ENCODE measurements around the gene MAP3K10.
A peak's percentile ranks its signal among the peaks of the same experiment; 100 is the strongest.
"Not testable (repeated sequence)": the region's sequence is repeated elsewhere in the genome, so short reads cannot be mapped to it uniquely, and the experiment has no call there.

MAP3K10 gene

DNA sequence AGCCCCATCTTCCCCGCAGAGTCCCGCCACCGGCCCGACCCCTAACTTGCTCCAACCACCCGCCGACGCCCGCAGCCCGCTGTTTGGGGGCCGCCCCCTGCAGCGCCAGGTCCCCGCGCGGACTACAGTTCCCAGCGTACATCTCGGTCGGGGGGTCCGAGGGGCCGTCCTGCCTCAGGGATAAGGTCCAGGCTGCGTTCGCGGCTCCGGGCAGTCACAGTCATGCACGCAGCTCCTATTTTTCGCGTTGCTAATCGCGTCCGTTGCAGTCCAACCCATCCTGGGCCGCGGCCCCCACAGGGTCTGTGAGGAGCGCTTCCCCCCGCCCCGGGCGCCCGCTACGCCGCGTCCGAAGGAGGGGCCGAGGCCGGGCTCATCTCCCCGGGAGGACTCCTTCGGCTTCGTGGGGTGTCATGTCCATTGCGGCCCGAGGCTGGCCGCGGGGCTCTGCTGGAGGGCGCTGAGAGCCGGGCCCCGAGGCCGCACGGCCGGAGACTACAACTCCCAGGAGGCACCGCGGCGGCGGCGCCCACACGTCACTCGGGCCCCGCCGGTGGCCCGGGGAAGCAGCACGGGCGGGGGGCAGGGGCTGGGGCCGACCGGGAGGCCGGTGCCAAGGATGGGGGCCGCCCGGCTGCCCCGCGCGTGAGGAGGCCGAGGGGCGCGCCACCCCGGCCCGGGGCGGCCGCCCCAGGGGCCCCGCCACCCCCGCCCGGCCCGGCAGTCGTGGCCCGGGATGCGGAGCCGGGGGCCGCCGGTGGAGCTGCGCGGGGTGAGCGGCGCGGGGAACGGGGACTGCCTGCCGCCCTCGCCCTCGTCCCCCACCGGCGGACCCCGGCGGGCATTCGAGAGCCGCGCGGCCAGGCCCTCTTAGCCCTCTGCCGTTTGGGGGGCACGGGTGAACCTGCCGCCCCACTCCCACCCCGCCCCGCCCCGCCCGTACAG lies at the start of gene MAP3K10:
MAP3K10 (plus strand) TSS at position 536 of the 945 bp plus-strand sequence. CDS start 606 bp downstream, outside the sequence.
- DNase-seq: peak; percentile 64

DNA sequence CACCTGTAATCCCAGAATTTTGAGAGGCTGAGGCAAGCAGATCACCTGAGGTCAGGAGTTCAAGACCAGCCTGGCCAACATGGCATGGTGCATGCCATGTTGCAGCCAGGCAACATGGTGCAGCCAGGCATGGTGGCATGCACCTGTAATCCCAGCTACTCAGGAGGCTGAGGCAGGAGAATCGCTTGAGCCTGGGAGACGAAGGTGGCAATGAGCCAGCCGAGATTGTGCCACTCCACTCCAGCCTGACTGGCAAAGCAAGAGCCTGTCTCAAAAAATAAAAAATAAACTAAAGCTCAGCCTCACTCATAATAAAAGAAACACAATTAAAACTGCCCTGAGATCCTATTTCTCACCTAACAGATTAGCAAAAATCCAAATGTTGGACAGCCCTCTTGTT lies 49.7 kb upstream of the MAP3K10 start:
- no peak for DNase-seq

DNA sequence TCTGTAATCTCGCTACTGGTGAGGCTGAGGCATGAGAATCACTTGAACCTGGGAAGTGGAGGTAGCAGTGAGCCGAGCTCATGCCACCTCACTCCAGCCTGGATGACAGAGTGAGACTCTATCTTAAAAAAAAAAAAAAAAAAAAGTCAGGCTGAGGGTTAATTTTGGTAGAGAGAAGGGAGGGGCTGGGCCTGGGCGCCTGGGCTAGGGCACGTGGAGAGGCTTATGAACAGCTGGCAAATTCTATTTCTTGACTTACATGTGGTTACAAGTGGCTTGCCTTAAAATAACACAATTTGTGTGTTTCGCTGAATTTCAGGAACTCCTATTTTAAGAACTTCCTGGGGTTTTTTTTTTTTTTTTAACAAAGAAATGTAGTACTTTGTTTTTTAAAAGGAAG lies 47.6 kb upstream of the MAP3K10 start:
- DNase-seq: no peak

DNA sequence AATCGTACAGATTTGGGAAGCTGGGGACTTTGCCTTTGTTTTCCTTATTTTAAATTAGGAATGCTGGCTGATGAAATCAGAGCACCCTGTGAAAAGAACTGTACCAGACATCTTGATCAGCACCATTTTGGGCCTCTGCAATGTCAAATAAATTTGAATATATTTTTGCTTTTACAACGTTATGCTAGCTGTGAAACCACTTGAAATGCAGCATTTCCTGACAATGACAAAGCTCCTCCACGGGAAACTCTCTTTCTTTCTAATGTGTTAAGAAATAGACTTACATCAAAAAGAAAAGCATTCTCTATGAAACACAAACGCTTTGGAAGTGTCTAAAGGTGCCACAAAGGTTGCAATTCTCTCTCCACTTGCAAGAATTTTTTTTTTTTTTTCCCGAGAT lies 47.1 kb upstream of the MAP3K10 start:
- no peak for DNase-seq

DNA sequence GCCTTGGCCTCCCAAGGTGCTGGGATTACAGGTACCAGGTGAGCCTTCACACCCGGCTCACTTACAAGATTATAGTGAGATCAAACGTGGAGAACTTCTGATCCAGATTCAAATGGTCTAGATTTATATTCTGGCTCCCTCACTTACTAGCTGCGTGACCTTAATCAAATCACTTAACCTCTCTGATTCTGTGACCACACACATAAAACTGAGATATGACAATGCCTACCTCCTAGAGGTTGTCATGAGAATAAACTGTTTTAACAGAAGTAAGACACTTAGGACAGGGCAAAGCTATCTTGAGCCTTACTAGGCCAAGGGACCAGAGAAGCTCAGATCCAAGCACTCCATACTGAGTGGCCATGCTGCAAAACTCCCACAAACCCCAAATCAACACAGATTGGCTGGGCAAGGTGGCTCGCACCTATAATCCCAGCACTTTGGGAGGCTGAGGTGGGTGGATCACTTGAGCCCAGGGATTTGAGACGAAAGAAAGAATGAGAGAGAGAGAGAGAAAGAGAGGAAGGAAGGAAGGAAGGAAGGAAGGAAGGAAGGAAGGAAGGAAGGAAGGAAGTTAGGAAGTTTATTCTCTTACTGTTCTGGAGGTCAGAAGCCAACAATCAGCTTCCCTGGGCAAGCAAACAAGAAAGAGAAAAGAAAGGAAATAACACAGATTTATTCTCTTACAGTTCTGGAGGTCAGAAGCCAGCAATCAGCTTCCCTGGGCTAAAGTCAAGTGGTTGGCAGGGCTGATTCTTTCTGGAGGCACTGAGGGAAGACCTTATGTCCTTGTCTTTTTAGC lies 46.1 kb upstream of the MAP3K10 start:
- no peak for DNase-seq

DNA sequence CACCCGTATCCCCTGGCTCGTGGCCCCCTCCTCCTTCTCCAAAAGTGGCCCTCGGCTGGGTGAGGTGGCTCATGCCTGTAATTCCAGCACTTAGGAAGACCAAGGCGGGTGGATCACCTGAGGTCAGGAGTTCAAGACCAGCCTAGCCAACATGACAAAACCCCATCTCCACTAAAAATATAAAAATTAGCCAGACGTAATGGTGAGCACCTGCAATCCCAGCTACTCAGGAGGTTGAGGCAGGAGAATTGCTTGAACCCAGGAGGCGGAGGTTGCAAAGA lies 45.5 kb upstream of the MAP3K10 start:
- not testable (repeated sequence) for DNase-seq

DNA sequence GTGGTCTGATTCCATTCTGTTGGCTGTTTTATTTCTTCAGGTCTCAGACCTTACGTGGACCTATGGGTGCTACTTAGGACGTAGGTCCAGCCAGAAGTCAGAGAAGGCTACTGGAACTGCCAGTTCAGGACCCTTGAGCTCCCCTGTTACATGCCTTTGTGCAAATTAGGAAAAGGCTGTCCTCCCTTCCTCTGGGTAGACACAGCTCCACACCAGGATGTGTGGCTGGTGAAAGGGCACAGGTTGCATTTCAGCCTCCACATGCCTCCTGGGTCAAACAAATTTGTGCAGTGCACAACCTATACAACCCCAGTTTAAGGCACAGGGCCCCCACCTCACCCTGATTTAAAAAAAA lies 43.9 kb upstream of the MAP3K10 start:
- no peak for DNase-seq

DNA sequence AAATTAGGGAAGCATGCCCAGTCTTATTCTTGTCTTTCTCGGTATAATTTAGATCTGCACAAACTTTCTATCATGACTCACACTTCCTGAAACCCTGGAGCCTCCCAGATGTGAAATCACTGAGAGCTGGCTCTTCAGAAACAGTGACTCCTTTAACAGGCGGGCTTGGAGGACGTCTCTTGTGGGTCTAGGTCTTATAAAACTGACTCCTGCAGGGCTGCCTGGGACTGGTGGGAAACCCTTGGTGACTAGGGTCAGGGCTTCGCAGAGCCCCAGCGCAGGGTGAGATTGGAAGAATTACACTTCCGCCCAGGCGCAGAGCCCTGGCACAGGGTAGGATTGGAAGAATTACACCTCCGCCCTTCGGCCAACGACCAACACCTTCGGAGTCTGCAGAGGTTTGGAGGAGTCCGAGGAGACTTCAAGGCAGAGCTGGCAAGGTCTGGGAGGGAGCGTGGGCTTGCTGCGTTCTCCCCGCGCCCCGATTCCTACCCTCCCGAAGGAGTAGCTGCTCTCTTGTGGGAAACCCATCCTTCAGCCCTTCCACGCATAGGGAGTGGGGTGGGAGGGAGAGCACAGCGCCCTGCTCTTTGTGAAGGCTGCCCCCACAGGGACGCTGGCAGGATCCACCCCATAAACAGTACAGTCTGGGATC lies 43.4 kb upstream of the MAP3K10 start:
- peak; percentile 69 for DNase-seq

DNA sequence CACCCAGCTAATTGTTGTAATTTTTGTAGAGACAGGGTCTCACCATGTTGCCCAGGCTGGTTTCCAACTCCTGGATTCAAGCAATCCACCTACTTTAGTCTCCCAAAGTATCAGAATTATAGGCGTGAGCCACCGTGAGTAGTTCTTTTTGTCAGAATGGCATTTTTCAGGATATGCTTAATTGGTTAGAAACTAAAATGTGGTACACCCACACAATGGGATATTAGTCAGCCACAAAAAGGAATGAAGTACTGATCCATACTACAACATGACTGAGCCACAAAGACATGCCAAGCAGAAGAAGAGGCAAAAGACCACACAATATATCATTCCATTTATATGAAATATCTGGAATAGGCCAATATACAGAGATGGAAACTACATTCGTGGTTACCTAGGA lies 41.7 kb upstream of the MAP3K10 start:
- DNase-seq: no peak

DNA sequence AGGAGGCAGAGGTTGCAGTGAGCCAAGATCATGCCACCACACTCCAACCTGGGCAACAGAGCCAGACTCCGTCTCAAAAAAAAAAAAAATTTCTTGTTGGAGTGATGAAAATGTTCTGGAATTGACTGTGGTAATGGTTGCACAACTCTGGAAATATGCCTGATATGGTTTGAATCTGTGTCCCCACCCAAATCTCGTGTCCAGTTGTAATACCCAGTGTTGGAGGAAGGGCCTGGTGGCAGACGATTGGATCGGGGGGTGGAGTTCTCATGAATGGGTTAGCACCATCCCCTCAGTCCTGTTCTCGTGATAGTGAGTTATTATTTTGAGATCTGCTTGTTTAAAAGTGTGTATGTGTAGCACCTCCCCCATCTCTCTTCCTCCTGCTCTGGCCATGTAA lies 41.1 kb upstream of the MAP3K10 start:
- DNase-seq: no peak

DNA sequence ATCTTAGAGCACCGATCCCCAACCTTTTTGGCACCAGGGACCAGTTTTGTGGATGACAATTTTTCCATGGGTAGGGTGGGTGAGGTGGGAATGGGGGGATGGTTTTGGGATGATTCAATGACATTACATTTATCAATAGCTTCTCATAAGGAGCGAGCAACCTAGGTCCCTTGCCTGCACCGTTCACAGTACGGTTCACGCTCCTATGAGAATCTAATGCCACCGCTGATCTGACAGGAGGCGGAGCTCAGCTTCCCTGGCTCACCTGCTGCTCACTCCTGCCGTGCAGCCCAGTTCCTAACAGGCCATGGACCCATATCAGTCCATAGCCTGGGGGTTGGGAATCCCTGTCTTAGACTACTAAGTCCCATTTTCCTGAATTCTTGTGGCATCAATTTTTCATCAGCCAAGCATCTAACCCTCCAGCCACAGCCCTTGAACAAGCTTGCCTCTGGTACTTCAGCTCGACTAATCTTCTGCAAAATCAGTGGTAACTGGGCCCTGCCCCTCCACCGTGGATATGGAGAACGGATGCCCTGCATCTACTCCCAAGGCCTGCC lies 37.0 kb upstream of the MAP3K10 start:
- DNase-seq: no peak

DNA sequence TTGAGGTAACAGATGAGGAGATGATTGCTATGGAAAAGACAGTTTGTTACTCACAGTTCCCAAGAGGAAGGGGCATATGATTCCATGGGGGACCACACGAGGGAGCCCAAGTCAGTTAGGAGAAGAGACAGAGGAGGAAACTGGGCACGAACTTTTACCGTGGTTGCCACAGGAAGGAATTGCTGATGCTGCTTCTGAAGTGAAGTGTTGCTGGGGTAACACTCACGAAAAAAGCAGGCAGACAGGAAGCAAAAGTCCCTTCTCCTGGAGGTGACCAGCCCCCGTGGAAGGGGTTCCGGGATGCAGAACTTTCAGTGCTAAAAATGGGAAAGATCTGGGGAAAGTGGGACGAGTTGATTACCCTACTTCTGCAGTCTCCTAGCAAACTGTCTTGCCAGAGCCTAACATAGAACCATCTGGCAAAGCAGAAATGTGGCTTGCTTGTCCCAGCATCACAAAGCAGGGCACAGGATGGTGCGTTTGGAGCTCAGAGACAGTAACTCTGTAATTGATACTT lies 35.4 kb upstream of the MAP3K10 start:
- peak; percentile 22 for DNase-seq

DNA sequence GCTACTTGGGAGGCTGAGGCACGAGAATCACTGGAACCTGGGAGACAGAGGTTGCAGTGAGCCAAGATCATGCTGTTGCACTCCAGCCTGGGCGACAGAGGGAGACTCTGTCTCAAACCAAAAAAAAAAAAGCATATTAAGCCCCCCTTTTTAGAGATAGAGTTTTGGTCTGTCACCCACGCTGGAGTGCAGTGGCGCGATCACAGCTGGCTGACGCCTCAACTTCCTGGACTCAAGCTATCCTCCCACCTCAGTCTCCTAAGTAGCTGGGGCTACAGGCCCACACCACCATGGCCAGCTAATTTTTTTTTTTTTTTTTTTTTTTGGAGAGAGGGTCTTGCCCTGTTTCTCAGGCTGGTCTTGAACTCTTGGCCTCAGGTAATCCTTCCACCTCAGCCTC lies 34.2 kb upstream of the MAP3K10 start:
- no peak for DNase-seq

DNA sequence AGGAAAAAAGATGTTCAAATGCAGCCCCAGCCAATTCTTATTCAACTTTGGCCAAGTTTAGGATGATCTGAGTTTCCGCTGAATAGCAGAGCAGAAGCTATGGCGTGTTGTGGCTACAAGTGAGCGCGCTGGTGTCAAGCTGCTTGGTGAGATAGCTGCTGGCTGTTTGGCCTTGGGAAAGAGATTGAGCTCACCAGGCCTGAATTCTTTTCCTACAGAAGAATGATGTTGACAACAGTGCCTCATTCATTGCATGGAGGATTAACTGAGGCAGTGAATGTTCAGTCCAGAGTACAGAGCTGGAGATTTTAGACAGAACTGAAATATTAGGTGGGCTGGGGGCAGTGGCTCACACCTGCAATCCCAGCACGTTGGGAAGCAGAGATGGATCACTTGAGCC lies 31.5 kb upstream of the MAP3K10 start:
- DNase-seq: no peak

DNA sequence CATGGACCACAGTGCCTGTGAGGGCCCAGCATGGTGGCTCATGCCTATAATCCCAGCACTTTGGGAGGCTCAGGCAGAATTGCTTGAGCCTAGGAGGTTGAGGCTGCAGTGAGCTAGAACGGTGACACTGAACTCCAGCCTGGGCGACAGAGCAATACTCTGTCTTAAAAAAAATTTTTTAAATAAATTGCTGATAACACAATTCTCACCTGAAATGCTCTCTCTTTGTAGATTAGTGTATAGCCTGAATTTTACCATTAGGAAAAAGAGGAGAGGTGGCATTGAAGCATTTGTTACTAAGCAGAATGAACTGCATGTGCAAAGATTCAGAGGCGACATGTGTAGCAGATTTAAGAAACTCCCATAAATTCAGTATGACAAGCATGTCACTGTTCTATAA lies 29.1 kb upstream of the MAP3K10 start:
- no peak for DNase-seq

DNA sequence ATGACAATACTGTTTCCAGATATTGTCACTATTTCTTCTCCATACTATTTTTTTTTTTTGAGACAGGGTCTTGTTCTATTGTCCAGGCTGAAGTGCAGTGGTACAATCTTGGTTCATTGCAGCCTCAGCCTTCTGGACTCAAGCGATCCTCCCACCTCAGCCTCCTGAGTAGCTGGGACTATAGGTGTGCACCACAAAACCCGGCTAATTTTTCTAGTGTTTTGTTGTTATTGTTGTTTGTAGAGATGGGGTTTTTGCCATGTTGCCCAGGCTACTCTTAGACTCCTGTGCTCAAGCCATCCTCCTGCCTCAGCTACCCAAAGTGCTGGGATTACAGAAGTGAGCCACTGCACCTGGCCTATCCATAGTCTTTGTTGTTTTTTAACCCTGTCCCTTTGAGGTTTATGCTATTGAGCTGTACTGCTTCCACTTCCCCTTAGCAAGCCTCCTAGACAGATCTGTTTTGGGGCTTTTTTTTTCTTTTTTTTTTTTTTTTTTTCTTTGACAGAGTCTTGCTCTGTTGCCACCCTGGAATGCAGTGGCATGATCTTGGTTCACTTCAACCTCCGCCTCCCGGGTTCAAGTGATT lies 27.6 kb upstream of the MAP3K10 start:
- no peak for DNase-seq

DNA sequence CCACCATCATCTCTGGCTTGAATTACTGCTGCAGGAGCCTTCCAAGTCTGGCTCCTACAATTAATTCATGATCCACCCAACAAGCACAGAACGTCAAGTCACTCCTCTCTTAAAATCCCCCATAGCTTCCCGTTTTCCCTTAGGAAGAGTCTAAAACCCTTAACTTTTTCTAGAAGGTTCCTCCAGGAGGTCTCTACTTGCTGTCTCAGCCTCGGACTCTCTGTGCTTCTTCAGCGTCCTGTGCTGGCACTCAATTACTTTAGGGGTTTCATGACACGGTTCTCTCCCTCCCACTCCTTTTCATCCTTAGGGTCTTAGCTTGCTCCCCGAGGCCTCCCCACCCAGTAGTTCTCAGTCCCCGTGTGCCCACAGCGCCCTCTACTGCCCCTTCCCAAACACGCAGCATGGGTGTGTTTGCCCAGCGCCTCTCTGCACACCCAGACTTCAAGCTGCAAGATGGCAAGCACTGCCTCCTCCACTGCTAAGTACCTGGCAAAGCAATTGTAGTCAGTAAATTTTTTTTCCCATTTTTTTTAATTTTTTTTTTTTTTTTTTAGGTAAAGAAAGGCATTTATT lies 25.8 kb upstream of the MAP3K10 start:
- peak; percentile 39 for DNase-seq

DNA sequence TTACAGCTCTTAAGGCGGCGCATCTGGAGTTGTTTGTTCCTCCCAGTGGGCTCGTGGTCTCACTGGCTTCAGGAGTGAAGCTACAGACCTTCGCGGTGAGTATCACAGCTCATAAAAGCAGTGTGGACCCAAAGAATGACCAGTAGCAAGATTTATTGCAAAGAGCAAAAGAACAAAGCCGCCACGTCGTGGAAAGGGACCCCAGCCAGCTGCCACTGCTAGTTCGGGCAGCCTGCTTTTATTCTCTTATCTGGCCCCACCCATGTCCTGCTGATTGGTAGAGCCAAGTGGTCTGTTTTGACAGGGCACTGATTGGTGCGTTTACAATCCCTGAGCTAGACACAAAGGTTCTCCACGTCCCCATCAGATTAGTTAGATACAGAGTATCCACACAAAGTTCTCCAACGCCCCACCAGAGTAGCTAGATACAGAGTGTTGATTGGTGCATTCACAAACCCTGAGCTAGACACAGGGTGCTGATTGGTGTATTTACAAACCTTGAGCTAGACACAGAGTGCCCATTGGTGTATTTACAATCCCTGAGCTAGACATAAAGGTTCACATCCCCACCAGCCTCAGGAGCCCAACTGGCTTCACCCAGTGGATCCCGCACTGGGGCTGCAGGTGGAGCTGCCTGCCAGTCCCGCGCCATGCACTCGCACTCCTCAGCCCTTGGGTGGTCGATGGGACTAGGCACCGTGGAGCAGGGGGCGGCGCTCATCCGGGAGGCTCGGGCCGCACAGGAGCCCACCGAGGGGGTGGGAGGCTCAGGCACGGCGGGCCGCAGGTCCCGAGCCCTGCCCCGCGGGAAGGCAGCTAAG lies 21.5 kb upstream of the MAP3K10 start:
- not testable (repeated sequence) for DNase-seq

DNA sequence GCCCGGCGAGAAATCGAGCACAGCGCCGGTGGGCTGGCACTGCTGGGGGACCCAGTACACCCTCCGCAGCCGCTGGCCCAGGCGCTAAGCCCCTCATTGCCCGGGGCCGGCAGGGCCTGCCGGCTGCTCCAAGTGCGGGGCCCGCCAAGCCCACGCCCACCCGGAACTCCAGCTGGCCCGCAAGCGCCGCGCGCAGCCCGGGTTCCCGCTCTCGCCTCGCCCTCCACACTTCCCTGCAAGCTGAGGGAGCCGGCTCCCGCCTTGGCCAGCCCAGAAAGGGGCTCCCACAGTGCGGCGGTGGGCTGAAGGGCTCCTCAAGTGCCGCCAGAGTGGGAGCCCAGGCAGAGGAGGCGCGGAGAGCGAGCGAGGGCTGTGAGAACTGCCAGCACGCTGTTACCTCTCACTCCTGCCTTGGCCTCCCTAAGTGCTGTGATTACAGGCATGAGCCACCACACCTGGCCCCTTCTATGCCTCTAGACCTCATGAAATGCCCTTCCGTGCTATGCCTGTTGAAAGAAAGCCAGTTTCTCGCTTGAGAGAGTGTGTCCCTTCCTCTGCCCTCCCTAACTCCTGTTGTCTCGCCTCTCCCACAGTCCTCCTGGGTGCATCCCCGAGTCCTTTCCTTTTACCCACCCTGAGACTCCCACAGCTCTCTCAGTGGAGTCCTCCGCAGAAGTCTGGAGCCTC lies 20.8 kb upstream of the MAP3K10 start:
- DNase-seq: not testable (repeated sequence)

DNA sequence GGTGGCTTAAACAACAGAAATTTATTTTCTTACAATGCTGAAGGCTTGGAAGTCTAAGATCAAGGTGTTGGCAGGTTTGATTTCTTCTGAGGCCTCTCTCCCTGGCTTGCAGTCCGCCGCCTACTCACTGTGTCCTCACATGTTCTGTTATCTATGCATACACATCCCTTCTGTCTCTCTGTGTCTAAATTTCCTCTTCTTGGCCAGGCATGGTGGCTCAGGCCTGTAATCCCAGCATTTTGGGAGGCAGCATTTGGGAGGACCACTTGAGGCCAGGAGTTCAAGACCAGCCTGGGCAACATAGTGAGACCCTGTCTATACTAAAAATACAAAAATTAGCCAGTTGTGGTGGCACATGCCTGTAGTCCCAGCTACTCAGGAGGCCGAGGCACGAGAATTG lies 19.9 kb upstream of the MAP3K10 start:
- not testable (repeated sequence) for DNase-seq

DNA sequence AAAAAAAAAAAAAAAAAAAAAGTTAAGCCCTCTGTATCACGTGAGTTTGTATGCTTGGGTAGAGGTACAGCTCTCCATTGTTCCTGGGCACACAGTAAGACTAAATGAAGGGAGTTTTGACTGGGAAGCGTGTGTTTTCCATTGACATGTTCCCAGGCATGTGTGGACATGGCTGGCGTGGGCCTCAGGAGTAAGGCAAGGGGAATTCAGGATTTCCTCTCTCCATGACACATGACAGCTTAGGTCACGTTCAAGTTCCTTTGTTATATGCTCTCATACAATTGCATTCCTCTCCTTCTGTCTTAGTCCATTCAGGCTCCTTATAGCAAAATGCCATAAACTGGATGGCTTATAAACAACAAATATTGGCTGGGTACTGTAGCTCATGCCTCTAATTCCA lies 17.1 kb upstream of the MAP3K10 start:
- no peak for DNase-seq
